ENCODE results near the gene RAB15.

RAB15 gene

GRCh38 chr14:64971943-64972791, at the start of gene RAB15:
Gene RAB15, minus strand, starts transcription at chr14:64972336. Its CDS starts 260 bp downstream, at chr14:64972076.
- DNase-seq, result peak in 2 of 14 donors; percentile 19 to 34

GRCh38 chr14:65019944-65020566, 47.9 kb upstream of the RAB15 start:
- peak in 8 of 14 donors; percentile 12 to 66 (median 32) for DNase-seq

GRCh38 chr14:65016471-65016870, 44.3 kb upstream of the RAB15 start:
- peak in 9 of 14 donors; percentile 18 to 83 (median 48) for DNase-seq

GRCh38 chr14:65015391-65015790, 43.3 kb upstream of the RAB15 start:
- DNase-seq, result peak in 10 of 14 donors; percentile 35 to 93 (median 54)

GRCh38 chr14:65012353-65012752, 40.2 kb upstream of the RAB15 start:
- peak in 1 of 14 donors; percentile 18 for DNase-seq

- no peak for DNase-seq
Observed at GRCh38 chr14:65011538-65011937, 39.4 kb upstream of the RAB15 start.

- no peak for DNase-seq
Observed at GRCh38 chr14:65010211-65010931, 38.2 kb upstream of the RAB15 start.

- no peak for DNase-seq
Observed at GRCh38 chr14:65007202-65007601, 35.1 kb upstream of the RAB15 start.

- peak in 2 of 14 donors; percentile 35 to 41 for DNase-seq
Observed at GRCh38 chr14:65006261-65006721, 34.2 kb upstream of the RAB15 start.

- DNase-seq, result no peak
Observed at GRCh38 chr14:65003394-65003793, 31.3 kb upstream of the RAB15 start.

GRCh38 chr14:65002586-65003210, 30.6 kb upstream of the RAB15 start:
- no peak for DNase-seq

- DNase-seq, result no peak
Observed at GRCh38 chr14:65001723-65002122, 29.6 kb upstream of the RAB15 start.

- no peak for DNase-seq
Observed at GRCh38 chr14:65000898-65001591, 28.9 kb upstream of the RAB15 start.

GRCh38 chr14:64998455-64998931, 26.4 kb upstream of the RAB15 start:
- DNase-seq, result no peak

- DNase-seq, result peak in 6 of 14 donors; percentile 11 to 37 (median 22)
Observed at GRCh38 chr14:64997108-64997794, 25.1 kb upstream of the RAB15 start.

GRCh38 chr14:64995291-64995690, 23.2 kb upstream of the RAB15 start:
- DNase-seq, result no peak

GRCh38 chr14:64994540-64994939, 22.4 kb upstream of the RAB15 start:
- DNase-seq, result no peak

GRCh38 chr14:64993266-64993930, 21.3 kb upstream of the RAB15 start:
- no peak for DNase-seq

GRCh38 chr14:64992328-64992885, 20.3 kb upstream of the RAB15 start:
- no peak for DNase-seq

GRCh38 chr14:64990939-64991338, 18.8 kb upstream of the RAB15 start:
- no peak for DNase-seq

Data from C1 segment of cervical spinal cord (tissue), 14 donors.